Type B pancreatic cell (in vitro differentiated cells): ENCODE data around the gene LIX1. TPM values are rescaled to one million over a fixed set of nuclear protein-coding genes. Genes with fewer than 3 reads are reported as not detected.

ENCODE experiments used
- DNase-seq: peaks from one replicate; pipeline ENCODE4 v3.0.0; 2021; ENCODE audit warnings: mixed read lengths; ENCODE audit not compliant: unreplicated experiment; ENCODE audit errors: extremely low spot score
- H3K27ac Mint-ChIP-seq: 2 replicates; pipeline ENCODE4 v1.8.0; 2021; ENCODE audit warnings: mild to moderate bottlenecking, mixed read lengths
- H3K27me3 Mint-ChIP-seq: 2 replicates; pipeline ENCODE4 v1.8.0; 2021; ENCODE audit warnings: mixed read lengths
- H3K36me3 Mint-ChIP-seq: 2 replicates; pipeline ENCODE4 v1.8.0; 2021; ENCODE audit warnings: mixed read lengths
- H3K4me1 Mint-ChIP-seq: one replicate; pipeline ENCODE4 v1.8.0; 2021; ENCODE audit warnings: mixed read lengths; ENCODE audit not compliant: unreplicated experiment
- H3K4me3 Mint-ChIP-seq: 2 replicates; pipeline ENCODE4 v1.8.0; 2021; ENCODE audit warnings: mild to moderate bottlenecking, mixed read lengths
- H3K9me3 Mint-ChIP-seq: 2 replicates; pipeline ENCODE4 v1.8.0; 2021; ENCODE audit warnings: mixed read lengths
- CTCF ChIP-seq: fragments of 200-600 bp; sonication (generic); conservative IDR thresholded peaks from 2 replicates; pipeline ENCODE4 v1.5.0; 2021; ENCODE audit warnings: antibody characterized with exemption, mild to moderate bottlenecking
- total RNA-seq: library from RNA; stranded (reverse); gene quantifications from 2 replicates; pipeline ENCODE4 v1.2.1, GENCODE V29; 2021; ENCODE audit warnings: low replicate concordance

The LIX1 gene
- total RNA-seq, 1 donor from 2014 or later, result 27.4 TPM

GRCh38 chr5:97131921-97132320, 10.5 kb downstream of the LIX1 start:
- Mint-ChIP-seq H3K27ac (no peak overlapping the region), H3K27me3 (peaks cover 14% of the 10 kb centered on the region), H3K4me1 (peaks cover 29% of the 10 kb centered on the region), H3K9me3 (peaks cover 11% of the 10 kb centered on the region), H3K36me3 (peaks cover 19% of the 10 kb centered on the region), H3K4me3 (no peak overlapping the region)
- no peak for DNase-seq
- no peak for TF ChIP-seq CTCF

GRCh38 chr5:97131139-97131710, 11.2 kb downstream of the LIX1 start:
- no peak for DNase-seq
- Mint-ChIP-seq H3K27ac (no peak overlapping the region), H3K36me3 (peaks cover 20% of the 10 kb centered on the region), H3K9me3 (peaks cover 11% of the 10 kb centered on the region), H3K4me1 (peaks cover 25% of the 10 kb centered on the region), H3K4me3 (no peak overlapping the region), H3K27me3 (peaks cover 14% of the 10 kb centered on the region)
- TF ChIP-seq CTCF, result no peak

- TF ChIP-seq CTCF, result no peak
- no peak for DNase-seq
- H3K4me1 Mint-ChIP-seq, result peaks cover 16% of the 10 kb centered on the region
- H3K27ac Mint-ChIP-seq, result no peak overlapping the region
- H3K27me3 Mint-ChIP-seq, result peaks cover 25% of the 10 kb centered on the region
- peaks cover 23% of the 10 kb centered on the region for H3K36me3 Mint-ChIP-seq
- no peak overlapping the region for H3K4me3 Mint-ChIP-seq
- H3K9me3 Mint-ChIP-seq, result peaks cover 15% of the 10 kb centered on the region
Measured at GRCh38 chr5:97127727-97128126, 14.7 kb downstream of the LIX1 start.

GRCh38 chr5:97125125-97125683, 17.2 kb downstream of the LIX1 start:
- Mint-ChIP-seq H3K4me1 (peaks cover 3% of the 10 kb centered on the region), H3K27me3 (peaks cover 21% of the 10 kb centered on the region), H3K9me3 (peaks cover 15% of the 10 kb centered on the region), H3K36me3 (peaks cover 10% of the 10 kb centered on the region), H3K4me3 (no peak overlapping the region), H3K27ac (no peak overlapping the region)
- DNase-seq, result no peak
- TF ChIP-seq CTCF, result no peak

GRCh38 chr5:97124335-97124734, 18.1 kb downstream of the LIX1 start:
- Mint-ChIP-seq H3K36me3 (peaks cover 10% of the 10 kb centered on the region), H3K4me3 (no peak overlapping the region), H3K27me3 (peaks cover 21% of the 10 kb centered on the region), H3K9me3 (peaks cover 15% of the 10 kb centered on the region), H3K27ac (no peak overlapping the region), H3K4me1 (no peaks in the 10 kb centered on the region)
- no peak for DNase-seq
- TF ChIP-seq CTCF, result no peak

- no peak for DNase-seq
- H3K4me1 Mint-ChIP-seq, result peaks cover 12% of the 10 kb centered on the region
- peaks cover 12% of the 10 kb centered on the region for H3K27me3 Mint-ChIP-seq
- no peak overlapping the region for H3K27ac Mint-ChIP-seq
- H3K4me3 Mint-ChIP-seq, result no peak overlapping the region
- peaks cover 5% of the 10 kb centered on the region for H3K9me3 Mint-ChIP-seq
- TF ChIP-seq CTCF, result no peak
- peaks cover 3% of the 10 kb centered on the region for H3K36me3 Mint-ChIP-seq
Measured at GRCh38 chr5:97121848-97122247, 20.6 kb downstream of the LIX1 start.
